H1 (cell line): ENCODE results near the gene PHLDB3. TPM values are rescaled to one million over a fixed set of nuclear protein-coding genes. Genes with fewer than 3 reads are reported as not detected.

Source experiments
- ASH2L ChIP-seq: fragments of 200-600, 300-600 bp; sonication (generic); IDR thresholded peaks from one replicate; pipeline ENCODE4 v1.7.1; 2017; ENCODE audit warnings: low read length
- EP300 ChIP-seq, 2 experiments: IDR thresholded peaks; 1 replicate in 1 of 2; 2 replicates in 1 of 2; pipeline ENCODE4 v1.6.1; 2011 to 2012; ENCODE audit warnings: low read depth in 2 of 2, low read length in 2 of 2, mild to moderate bottlenecking in 2 of 2, borderline replicate concordance in 1 of 2, inconsistent platforms in 1 of 2, moderate library complexity in 1 of 2
- SIX5 ChIP-seq: IDR thresholded peaks from 2 replicates; pipeline ENCODE4 v1.6.1; 2011; ENCODE audit warnings: mild to moderate bottlenecking, low read depth, low read length
- SRF ChIP-seq: IDR thresholded peaks from 2 replicates; pipeline ENCODE4 v1.6.1; 2011; ENCODE audit warnings: mild to moderate bottlenecking, low read depth, low read length, moderate library complexity
- polyA plus RNA-seq, 7 experiments: library from polyadenylated mRNA; depleted of rRNA in 3 of 7; stranded (reverse) in 5 of 7; unstranded in 2 of 7; fragments of >200 nt in 5 of 7; fragments of 200-250 nt in 2 of 7; gene quantifications; 1 replicate in 5 of 7; 2 replicates in 1 of 7; 4 replicates in 1 of 7; pipeline versions ENCODE4 v1.2.1 to v1.2.3, GENCODE V29; 2011 to 2013; ENCODE audit warnings: missing spikeins in 2 of 7, mixed read lengths in 2 of 7
- total RNA-seq: library from RNA; stranded (reverse); fragmentation: NEBNext Ultra II Directional; extraction: Animal tissue kit (Norgen Biotek cat#: 25700); gene quantifications from 2 replicates; pipeline ENCODE4 v1.2.1, GENCODE V29; 2021
- TF ChIP-seq, protein P1 (sequence below): fragments of 300-600 bp; sonication (generic); IDR thresholded peaks from 2 replicates; pipeline ENCODE4 v1.7.1; 2012; ENCODE audit warnings: low read length, moderate library complexity, mild to moderate bottlenecking, inconsistent platforms; ENCODE audit not compliant: insufficient replicate concordance
- TF ChIP-seq, protein P2 (sequence below): IDR thresholded peaks from 2 replicates; pipeline ENCODE4 v1.6.1; 2012; ENCODE audit warnings: inconsistent platforms
- TF ChIP-seq, protein P3 (sequence below): IDR thresholded peaks from 2 replicates; pipeline ENCODE4 v1.6.1; 2011; ENCODE audit warnings: low read length, improper control_type of control experiment

The PHLDB3 gene
- total and polyA plus RNA-seq, 2 of the 8 experiments (the other 6 are each of a cell fraction or from before 2014, with no cell fraction given) = 4.0 to 8.5 TPM

DNA sequence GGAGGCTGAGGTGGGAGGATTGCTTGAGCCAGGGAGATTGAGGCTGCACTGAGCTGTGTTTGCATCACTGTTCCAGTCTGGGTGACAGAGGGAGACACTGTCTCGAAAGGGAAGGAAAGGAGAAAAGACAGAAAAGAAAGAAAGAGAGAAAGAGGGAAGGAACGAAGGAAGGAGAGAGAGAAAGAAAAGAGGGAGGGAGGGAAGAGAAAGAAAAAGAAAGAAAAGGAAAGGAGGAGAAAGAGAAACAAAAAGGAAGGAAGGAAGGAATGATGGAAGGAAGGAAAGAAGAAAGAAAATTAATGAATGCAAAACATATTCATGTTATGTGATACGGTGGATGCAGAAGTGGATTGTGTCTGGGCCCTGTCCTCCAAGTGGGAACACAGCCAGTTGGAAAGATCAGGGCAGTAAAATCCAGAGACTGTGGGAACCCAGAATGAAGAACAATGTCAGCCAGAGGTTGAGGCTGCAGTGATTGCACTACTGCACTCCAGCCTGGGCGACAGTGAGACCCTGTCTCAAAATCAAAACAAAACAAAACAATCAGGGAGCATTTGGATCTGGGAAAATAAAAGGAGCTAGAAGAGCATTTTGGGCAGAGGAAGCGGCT is 6.2 kb downstream of the PHLDB3 start (continued):
- TF ChIP-seq, protein P1, sequence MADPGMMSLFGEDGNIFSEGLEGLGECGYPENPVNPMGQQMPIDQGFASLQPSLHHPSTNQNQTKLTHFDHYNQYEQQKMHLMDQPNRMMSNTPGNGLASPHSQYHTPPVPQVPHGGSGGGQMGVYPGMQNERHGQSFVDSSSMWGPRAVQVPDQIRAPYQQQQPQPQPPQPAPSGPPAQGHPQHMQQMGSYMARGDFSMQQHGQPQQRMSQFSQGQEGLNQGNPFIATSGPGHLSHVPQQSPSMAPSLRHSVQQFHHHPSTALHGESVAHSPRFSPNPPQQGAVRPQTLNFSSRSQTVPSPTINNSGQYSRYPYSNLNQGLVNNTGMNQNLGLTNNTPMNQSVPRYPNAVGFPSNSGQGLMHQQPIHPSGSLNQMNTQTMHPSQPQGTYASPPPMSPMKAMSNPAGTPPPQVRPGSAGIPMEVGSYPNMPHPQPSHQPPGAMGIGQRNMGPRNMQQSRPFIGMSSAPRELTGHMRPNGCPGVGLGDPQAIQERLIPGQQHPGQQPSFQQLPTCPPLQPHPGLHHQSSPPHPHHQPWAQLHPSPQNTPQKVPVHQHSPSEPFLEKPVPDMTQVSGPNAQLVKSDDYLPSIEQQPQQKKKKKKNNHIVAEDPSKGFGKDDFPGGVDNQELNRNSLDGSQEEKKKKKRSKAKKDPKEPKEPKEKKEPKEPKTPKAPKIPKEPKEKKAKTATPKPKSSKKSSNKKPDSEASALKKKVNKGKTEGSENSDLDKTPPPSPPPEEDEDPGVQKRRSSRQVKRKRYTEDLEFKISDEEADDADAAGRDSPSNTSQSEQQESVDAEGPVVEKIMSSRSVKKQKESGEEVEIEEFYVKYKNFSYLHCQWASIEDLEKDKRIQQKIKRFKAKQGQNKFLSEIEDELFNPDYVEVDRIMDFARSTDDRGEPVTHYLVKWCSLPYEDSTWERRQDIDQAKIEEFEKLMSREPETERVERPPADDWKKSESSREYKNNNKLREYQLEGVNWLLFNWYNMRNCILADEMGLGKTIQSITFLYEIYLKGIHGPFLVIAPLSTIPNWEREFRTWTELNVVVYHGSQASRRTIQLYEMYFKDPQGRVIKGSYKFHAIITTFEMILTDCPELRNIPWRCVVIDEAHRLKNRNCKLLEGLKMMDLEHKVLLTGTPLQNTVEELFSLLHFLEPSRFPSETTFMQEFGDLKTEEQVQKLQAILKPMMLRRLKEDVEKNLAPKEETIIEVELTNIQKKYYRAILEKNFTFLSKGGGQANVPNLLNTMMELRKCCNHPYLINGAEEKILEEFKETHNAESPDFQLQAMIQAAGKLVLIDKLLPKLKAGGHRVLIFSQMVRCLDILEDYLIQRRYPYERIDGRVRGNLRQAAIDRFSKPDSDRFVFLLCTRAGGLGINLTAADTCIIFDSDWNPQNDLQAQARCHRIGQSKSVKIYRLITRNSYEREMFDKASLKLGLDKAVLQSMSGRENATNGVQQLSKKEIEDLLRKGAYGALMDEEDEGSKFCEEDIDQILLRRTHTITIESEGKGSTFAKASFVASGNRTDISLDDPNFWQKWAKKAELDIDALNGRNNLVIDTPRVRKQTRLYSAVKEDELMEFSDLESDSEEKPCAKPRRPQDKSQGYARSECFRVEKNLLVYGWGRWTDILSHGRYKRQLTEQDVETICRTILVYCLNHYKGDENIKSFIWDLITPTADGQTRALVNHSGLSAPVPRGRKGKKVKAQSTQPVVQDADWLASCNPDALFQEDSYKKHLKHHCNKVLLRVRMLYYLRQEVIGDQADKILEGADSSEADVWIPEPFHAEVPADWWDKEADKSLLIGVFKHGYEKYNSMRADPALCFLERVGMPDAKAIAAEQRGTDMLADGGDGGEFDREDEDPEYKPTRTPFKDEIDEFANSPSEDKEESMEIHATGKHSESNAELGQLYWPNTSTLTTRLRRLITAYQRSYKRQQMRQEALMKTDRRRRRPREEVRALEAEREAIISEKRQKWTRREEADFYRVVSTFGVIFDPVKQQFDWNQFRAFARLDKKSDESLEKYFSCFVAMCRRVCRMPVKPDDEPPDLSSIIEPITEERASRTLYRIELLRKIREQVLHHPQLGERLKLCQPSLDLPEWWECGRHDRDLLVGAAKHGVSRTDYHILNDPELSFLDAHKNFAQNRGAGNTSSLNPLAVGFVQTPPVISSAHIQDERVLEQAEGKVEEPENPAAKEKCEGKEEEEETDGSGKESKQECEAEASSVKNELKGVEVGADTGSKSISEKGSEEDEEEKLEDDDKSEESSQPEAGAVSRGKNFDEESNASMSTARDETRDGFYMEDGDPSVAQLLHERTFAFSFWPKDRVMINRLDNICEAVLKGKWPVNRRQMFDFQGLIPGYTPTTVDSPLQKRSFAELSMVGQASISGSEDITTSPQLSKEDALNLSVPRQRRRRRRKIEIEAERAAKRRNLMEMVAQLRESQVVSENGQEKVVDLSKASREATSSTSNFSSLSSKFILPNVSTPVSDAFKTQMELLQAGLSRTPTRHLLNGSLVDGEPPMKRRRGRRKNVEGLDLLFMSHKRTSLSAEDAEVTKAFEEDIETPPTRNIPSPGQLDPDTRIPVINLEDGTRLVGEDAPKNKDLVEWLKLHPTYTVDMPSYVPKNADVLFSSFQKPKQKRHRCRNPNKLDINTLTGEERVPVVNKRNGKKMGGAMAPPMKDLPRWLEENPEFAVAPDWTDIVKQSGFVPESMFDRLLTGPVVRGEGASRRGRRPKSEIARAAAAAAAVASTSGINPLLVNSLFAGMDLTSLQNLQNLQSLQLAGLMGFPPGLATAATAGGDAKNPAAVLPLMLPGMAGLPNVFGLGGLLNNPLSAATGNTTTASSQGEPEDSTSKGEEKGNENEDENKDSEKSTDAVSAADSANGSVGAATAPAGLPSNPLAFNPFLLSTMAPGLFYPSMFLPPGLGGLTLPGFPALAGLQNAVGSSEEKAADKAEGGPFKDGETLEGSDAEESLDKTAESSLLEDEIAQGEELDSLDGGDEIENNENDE = no peak
- TF ChIP-seq SIX5 (no peak), ASH2L (no peak), EP300 (IDR thresholded peaks at IDR 0.05; ENCODE audit: borderline replicate concordance in 1 of 2, low read depth in 2 of 2, low read length in 2 of 2) (no peak), SRF (no peak)
- TF ChIP-seq, protein P2, sequence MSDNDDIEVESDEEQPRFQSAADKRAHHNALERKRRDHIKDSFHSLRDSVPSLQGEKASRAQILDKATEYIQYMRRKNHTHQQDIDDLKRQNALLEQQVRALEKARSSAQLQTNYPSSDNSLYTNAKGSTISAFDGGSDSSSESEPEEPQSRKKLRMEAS = no peak
- TF ChIP-seq, protein P3, sequence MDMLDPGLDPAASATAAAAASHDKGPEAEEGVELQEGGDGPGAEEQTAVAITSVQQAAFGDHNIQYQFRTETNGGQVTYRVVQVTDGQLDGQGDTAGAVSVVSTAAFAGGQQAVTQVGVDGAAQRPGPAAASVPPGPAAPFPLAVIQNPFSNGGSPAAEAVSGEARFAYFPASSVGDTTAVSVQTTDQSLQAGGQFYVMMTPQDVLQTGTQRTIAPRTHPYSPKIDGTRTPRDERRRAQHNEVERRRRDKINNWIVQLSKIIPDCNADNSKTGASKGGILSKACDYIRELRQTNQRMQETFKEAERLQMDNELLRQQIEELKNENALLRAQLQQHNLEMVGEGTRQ = no peak
